ENCODE results near the gene KIFC3. TPM values are rescaled to one million over a fixed set of nuclear protein-coding genes. Genes with fewer than 3 reads are reported as not detected.
A peak's percentile ranks its signal among the peaks of the same experiment; 100 is the strongest.

The KIFC3 gene
- total RNA-seq, 1 experiment from 2014 or later = 64.6 TPM

- intact Hi-C loops (cut with micrococcal nuclease; ENCODE audit: unreplicated experiment) = loop anchor here (5.0 to 10.0 kb wide), 2 partner anchors 143 to 390 kb away; partner anchors contain the start of gene CFAP20
Observed at GRCh38 chr16:57734925-57735754, 67.2 kb downstream of the KIFC3 start.

GRCh38 chr16:57734308-57734924 lies 67.9 kb downstream of the KIFC3 start:
- H3K36me3 Mint-ChIP-seq (ENCODE audit: insufficient read depth, unreplicated experiment) = peaks cover 27% of the 10 kb centered on the region
- intact Hi-C loops (cut with micrococcal nuclease; ENCODE audit: unreplicated experiment) = loop anchor here (10.0 kb wide), 1 partner anchor 390 kb away; the partner anchor contains the start of gene CFAP20
- TF ChIP-seq CTCF (IDR thresholded peaks at IDR 0.05; ENCODE audit: unreplicated experiment) = no peak
- peaks cover 26% of the 10 kb centered on the region for H3K27me3 Mint-ChIP-seq (ENCODE audit: unreplicated experiment)
- CTCF ChIA-PET = no interaction called here
- H3K4me1 Mint-ChIP-seq (ENCODE audit: low read depth, unreplicated experiment) = peaks cover 13% of the 10 kb centered on the region
- peak overlapping the region; percentile 89 for H3K4me3 Mint-ChIP-seq (ENCODE audit: low read depth, unreplicated experiment)
- no TSS peak for BruUV-seq (replicated peaks)
- no peaks in the 10 kb centered on the region for H3K9me3 Mint-ChIP-seq (ENCODE audit: low read depth, unreplicated experiment)
- DNase-seq = no peak
- H3K27ac Mint-ChIP-seq (ENCODE audit: unreplicated experiment) = peak overlapping the region; percentile 88

More at GRCh38 chr16:57734925-57735754, 67.2 kb downstream of the KIFC3 start:
- Mint-ChIP-seq H3K36me3 (ENCODE audit: insufficient read depth, unreplicated experiment) (peaks cover 27% of the 10 kb centered on the region), H3K9me3 (ENCODE audit: low read depth, unreplicated experiment) (no peaks in the 10 kb centered on the region), H3K4me3 (ENCODE audit: low read depth, unreplicated experiment) (peak overlapping the region; percentile 89), H3K27ac (ENCODE audit: unreplicated experiment) (peak overlapping the region; percentile 88), H3K27me3 (ENCODE audit: unreplicated experiment) (peaks cover 19% of the 10 kb centered on the region), H3K4me1 (ENCODE audit: low read depth, unreplicated experiment) (peaks cover 13% of the 10 kb centered on the region)
- BruUV-seq (replicated peaks) = TSS peak; percentile 94
- DNase-seq = peak; percentile 99
- CTCF ChIA-PET = interaction anchor here (0.6 to 2.1 kb wide), 10 partner anchors 10 to 423 kb away, joined by 3 to 7 read pairs (median 4); partner anchors contain the start of gene ADGRG1
- no peak for TF ChIP-seq CTCF (IDR thresholded peaks at IDR 0.05; ENCODE audit: unreplicated experiment)

GRCh38 chr16:57732714-57733113 lies 69.6 kb downstream of the KIFC3 start:
- no peak for DNase-seq
- Mint-ChIP-seq H3K4me3 (ENCODE audit: low read depth, unreplicated experiment) (no peak overlapping the region), H3K36me3 (ENCODE audit: insufficient read depth, unreplicated experiment) (peaks cover 27% of the 10 kb centered on the region), H3K27me3 (ENCODE audit: unreplicated experiment) (peaks cover 35% of the 10 kb centered on the region), H3K27ac (ENCODE audit: unreplicated experiment) (no peak overlapping the region), H3K4me1 (ENCODE audit: low read depth, unreplicated experiment) (peaks cover 13% of the 10 kb centered on the region), H3K9me3 (ENCODE audit: low read depth, unreplicated experiment) (no peaks in the 10 kb centered on the region)
- BruUV-seq (replicated peaks) = no TSS peak
- no peak for TF ChIP-seq CTCF (IDR thresholded peaks at IDR 0.05; ENCODE audit: unreplicated experiment)
- CTCF ChIA-PET = no interaction called here
- intact Hi-C loops (cut with micrococcal nuclease; ENCODE audit: unreplicated experiment) = loop anchor here (10.0 kb wide), 1 partner anchor 392 kb away; the partner anchor contains the start of gene CFAP20

GRCh38 chr16:57732037-57732436 lies 70.3 kb downstream of the KIFC3 start:
- BruUV-seq (replicated peaks) = no TSS peak
- peaks cover 11% of the 10 kb centered on the region for H3K4me1 Mint-ChIP-seq (ENCODE audit: low read depth, unreplicated experiment)
- peaks cover 27% of the 10 kb centered on the region for H3K36me3 Mint-ChIP-seq (ENCODE audit: insufficient read depth, unreplicated experiment)
- CTCF ChIA-PET = no interaction called here
- TF ChIP-seq CTCF (IDR thresholded peaks at IDR 0.05; ENCODE audit: unreplicated experiment) = no peak
- H3K27me3 Mint-ChIP-seq (ENCODE audit: unreplicated experiment) = peaks cover 35% of the 10 kb centered on the region
- intact Hi-C loops (cut with micrococcal nuclease; ENCODE audit: unreplicated experiment) = loop anchor here (10.0 kb wide), 1 partner anchor 393 kb away; the partner anchor contains the start of gene CFAP20
- no peaks in the 10 kb centered on the region for H3K9me3 Mint-ChIP-seq (ENCODE audit: low read depth, unreplicated experiment)
- no peak overlapping the region for H3K4me3 Mint-ChIP-seq (ENCODE audit: low read depth, unreplicated experiment)
- H3K27ac Mint-ChIP-seq (ENCODE audit: unreplicated experiment) = no peak overlapping the region
- no peak for DNase-seq

Data from Calu3 (cell line).